HUES6 (cell line): ENCODE results near the gene UBXN1.
"Not testable (repeated sequence)": the region's sequence is repeated elsewhere in the genome, so short reads cannot be mapped to it uniquely, and the experiment has no call there.

Experiments
- H3K27ac ChIP-seq: 2 replicates; pipeline ENCODE4 v1.7.0; 2013; ENCODE audit warnings: low read depth, mild to moderate bottlenecking, low read length, inconsistent platforms
- H3K27me3 ChIP-seq: 2 replicates; pipeline ENCODE4 v1.6.1; 2013; ENCODE audit warnings: low read length; ENCODE audit not compliant: control insufficient read depth, insufficient read depth
- H3K36me3 ChIP-seq: 2 replicates; pipeline ENCODE4 v1.6.1; 2013; ENCODE audit warnings: low read length; ENCODE audit not compliant: control insufficient read depth, insufficient read depth
- H3K4me1 ChIP-seq: 2 replicates; pipeline ENCODE4 v1.6.1; 2013; ENCODE audit warnings: low read length; ENCODE audit not compliant: control insufficient read depth, insufficient read depth
- H3K4me3 ChIP-seq: 2 replicates; pipeline ENCODE4 v1.5.1; 2013; ENCODE audit warnings: low read depth, low read length
- H3K9ac ChIP-seq: one replicate; pipeline ENCODE4 v1.6.1; 2013; ENCODE audit warnings: mild to moderate bottlenecking, low read length
- H3K9me3 ChIP-seq: 2 replicates; pipeline ENCODE4 v1.6.1; 2013; ENCODE audit warnings: low read depth, low read length; ENCODE audit not compliant: control insufficient read depth, insufficient read depth

UBXN1 gene

DNA sequence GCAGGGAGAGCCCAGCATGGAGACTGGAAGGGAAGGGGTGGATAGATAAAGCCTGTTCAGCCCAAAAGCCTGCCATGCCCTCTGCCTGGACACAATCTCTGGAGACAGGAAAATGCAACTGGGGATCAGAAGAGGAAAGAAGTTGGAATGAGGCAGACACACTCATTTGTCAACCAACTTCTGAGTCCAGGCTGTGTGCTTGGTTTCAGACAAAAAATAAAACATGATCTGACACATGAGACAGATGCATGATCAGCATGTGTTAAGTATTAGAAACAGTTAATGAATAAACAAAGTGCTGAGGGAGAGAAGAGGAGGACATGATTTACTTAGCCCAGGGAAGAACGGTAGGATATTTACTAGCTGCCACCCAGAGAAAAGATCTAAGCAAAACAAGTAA is 9.6 kb upstream of the UBXN1 start:
- no peak overlapping the region for H3K27ac ChIP-seq
- no peak overlapping the region for H3K4me3 ChIP-seq
- no peaks in the 10 kb centered on the region for H3K9me3 ChIP-seq
- no peaks in the 10 kb centered on the region for H3K27me3 ChIP-seq
- H3K9ac ChIP-seq: no peak overlapping the region
- H3K36me3 ChIP-seq: peaks cover 38% of the 10 kb centered on the region
- peaks cover 8% of the 10 kb centered on the region; the same call in 1 of the 2 replicates for H3K4me1 ChIP-seq

- Histone ChIP-seq H3K36me3 (peaks cover 30% of the 10 kb centered on the region), H3K9me3 (no peaks in the 10 kb centered on the region), H3K4me3 (peak overlapping the region; percentile 14; the same call in 1 of the 2 replicates), H3K9ac (no peak overlapping the region), H3K27me3 (no peaks in the 10 kb centered on the region), H3K4me1 (peaks cover 8% of the 10 kb centered on the region; the same call in 1 of the 2 replicates), H3K27ac (no peak overlapping the region)
Observed at GRCh38 chr11:62687508-62688396, 8.9 kb upstream of the UBXN1 start.

DNA sequence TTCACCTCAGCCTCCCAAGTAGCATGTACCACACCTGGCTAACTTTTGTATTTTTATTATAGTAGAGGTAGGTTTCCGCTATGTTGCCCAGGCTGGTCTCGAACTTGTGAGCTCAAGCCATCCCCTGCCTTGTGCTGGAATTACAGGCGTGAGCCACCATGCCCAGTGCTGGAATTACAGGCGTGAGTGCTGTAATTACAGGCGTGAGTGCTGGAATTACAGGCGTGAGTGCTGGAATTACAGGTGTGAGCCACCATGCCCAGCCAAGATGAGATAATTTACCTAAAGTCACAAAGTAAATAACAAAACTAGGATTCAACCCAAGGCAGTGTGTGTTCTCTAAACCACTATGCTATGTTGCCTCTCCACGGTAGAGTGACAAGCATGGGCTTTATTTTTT is 3.6 kb upstream of the UBXN1 start:
- Histone ChIP-seq H3K36me3 (peaks cover 4% of the 10 kb centered on the region), H3K9me3 (no peaks in the 10 kb centered on the region), H3K9ac (no peak overlapping the region), H3K4me3 (no peak overlapping the region), H3K4me1 (0 out of 2 replicates have a peak, but pooled peaks cover 4% of the 10 kb centered on the region), H3K27me3 (no peaks in the 10 kb centered on the region), H3K27ac (no peak overlapping the region)

GRCh38 chr11:62680825-62681240 is 2.0 kb upstream of the UBXN1 start:
- Histone ChIP-seq H3K27me3 (no peaks in the 10 kb centered on the region), H3K4me1 (0 out of 2 replicates have a peak, but pooled peaks cover 4% of the 10 kb centered on the region), H3K4me3 (no peak overlapping the region), H3K9me3 (no peaks in the 10 kb centered on the region), H3K27ac (no peak overlapping the region), H3K36me3 (peaks cover 19% of the 10 kb centered on the region), H3K9ac (no peak overlapping the region)

GRCh38 chr11:62678433-62678769 is 472 bp downstream of the UBXN1 start:
- Histone ChIP-seq H3K4me3 (peak overlapping the region; percentile 94), H3K36me3 (peaks cover 28% of the 10 kb centered on the region), H3K27ac (peak overlapping the region; percentile 83; the same call in 1 of the 2 replicates), H3K4me1 (0 out of 2 replicates have a peak, but pooled peaks cover 4% of the 10 kb centered on the region), H3K27me3 (no peaks in the 10 kb centered on the region), H3K9me3 (no peaks in the 10 kb centered on the region), H3K9ac (peak overlapping the region; percentile 94)

DNA sequence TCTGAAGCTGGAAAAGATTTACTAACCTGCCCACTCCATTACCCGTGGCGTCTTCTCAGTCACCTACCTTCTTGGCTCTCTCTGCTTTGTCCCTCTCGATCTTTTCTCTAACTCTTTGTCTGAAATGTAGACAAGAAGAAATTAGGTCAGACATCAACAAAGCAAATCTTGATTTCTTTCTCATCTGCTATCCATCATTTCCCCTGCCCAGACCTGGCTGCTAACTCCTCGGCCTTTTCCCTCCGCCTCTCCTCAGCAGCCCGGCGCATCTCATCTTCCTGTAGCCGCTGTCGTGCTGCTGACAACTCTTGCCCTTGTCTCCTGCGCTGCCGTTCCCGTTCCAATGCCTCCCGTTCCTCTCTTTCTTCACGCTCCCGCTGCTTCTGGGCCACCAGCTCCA is 1.2 kb downstream of the UBXN1 start:
- Histone ChIP-seq H3K9me3 (no peaks in the 10 kb centered on the region), H3K9ac (no peak overlapping the region), H3K4me1 (peaks cover 7% of the 10 kb centered on the region; the same call in 1 of the 2 replicates), H3K27me3 (no peaks in the 10 kb centered on the region), H3K36me3 (peaks cover 32% of the 10 kb centered on the region), H3K27ac (no peak overlapping the region), H3K4me3 (peak overlapping the region; percentile 94)

DNA sequence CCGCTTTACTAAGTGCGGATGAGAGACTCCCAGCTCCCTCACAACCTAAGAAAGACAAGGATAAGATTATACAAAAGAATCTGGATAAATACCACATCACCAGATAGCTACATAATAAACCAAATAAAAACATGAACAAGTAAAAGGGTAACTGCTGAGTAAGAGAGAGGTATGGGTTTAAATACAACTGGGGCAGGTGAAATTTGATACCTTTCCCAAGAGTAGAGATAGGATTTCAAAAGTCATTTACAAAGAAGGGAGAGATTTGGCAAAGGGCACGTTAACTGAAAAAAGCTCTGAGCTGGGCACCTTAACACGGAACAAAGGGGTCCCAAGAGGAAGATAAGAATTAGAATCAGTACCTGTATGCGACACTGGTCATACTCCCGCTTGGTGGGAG is 1.7 kb downstream of the UBXN1 start:
- Histone ChIP-seq H3K36me3 (peaks cover 32% of the 10 kb centered on the region), H3K9me3 (no peaks in the 10 kb centered on the region), H3K9ac (no peak overlapping the region), H3K27ac (no peak overlapping the region), H3K27me3 (no peaks in the 10 kb centered on the region), H3K4me1 (peaks cover 7% of the 10 kb centered on the region; the same call in 1 of the 2 replicates), H3K4me3 (no peak overlapping the region)

- H3K9ac ChIP-seq: no peak overlapping the region
- peaks cover 7% of the 10 kb centered on the region; the same call in 1 of the 2 replicates for H3K4me1 ChIP-seq
- H3K27me3 ChIP-seq: no peaks in the 10 kb centered on the region
- H3K4me3 ChIP-seq: no peak overlapping the region
- peaks cover 32% of the 10 kb centered on the region for H3K36me3 ChIP-seq
- no peak overlapping the region for H3K27ac ChIP-seq
- H3K9me3 ChIP-seq: no peaks in the 10 kb centered on the region
Observed at GRCh38 chr11:62676698-62677097, 2.2 kb downstream of the UBXN1 start.

DNA sequence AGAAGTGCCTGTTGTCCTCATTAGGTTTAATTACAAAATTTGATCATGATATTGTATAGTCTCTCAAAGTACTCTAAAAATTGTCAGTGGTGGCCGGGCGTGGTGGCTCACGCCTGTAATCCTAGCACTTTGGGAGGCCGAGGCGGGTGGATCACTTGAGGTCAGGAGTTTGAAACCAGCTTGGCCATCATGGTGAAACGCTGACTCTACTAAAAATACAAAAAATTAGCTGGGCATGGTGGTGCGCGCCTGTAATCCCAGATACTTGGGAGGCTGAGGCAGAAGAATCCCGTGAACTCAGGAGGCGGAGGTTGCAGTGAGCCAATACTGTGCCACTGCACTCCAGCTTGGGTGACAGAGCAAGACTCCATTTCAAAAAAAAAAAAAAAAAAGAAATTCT is 3.5 kb downstream of the UBXN1 start:
- H3K27ac ChIP-seq, H3K4me1 ChIP-seq, H3K9ac ChIP-seq, H3K27me3 ChIP-seq, H3K4me3 ChIP-seq, H3K9me3 ChIP-seq: not testable (repeated sequence)
- peaks cover 32% of the 10 kb centered on the region for H3K36me3 ChIP-seq

GRCh38 chr11:62673196-62673525 is 5.7 kb downstream of the UBXN1 start:
- Histone ChIP-seq H3K4me3 (peak overlapping the region; percentile 93; the same call in 1 of the 2 replicates), H3K36me3 (peaks cover 32% of the 10 kb centered on the region), H3K27ac (no peak overlapping the region), H3K27me3 (no peaks in the 10 kb centered on the region), H3K4me1 (peaks cover 7% of the 10 kb centered on the region; the same call in 1 of the 2 replicates), H3K9ac (no peak overlapping the region), H3K9me3 (no peaks in the 10 kb centered on the region)

DNA sequence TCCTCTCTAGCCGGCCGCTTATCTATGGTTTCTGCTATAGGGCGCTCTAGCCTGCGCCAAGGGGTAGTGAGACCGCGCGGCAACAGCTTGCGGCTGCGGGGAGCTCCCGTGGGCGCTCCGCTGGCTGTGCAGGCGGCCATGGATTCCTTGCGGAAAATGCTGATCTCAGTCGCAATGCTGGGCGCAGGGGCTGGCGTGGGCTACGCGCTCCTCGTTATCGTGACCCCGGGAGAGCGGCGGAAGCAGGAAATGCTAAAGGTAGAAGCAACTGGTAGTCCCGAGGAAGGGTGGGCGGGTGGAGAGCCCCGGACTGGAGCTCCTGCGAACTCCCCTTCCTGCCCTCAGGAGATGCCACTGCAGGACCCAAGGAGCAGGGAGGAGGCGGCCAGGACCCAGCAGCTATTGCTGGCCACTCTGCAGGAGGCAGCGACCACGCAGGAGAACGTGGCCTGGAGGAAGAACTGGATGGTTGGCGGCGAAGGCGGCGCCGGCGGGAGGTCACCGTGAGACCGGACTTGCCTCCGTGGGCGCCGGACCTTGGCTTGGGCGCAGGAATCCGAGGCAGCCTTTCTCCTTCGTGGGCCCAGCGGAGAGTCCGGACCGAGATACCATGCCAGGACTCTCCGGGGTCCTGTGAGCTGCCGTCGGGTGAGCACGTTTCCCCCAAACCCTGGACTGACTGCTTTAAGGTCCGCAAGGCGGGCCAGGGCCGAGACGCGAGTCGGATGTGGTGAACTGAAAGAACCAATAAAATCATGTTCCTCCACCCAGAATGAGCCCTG is 7.1 kb downstream of the UBXN1 start, which contains the start of the genes LBHD1 and UQCC3:
LBHD1 (minus strand) TSS at position 660 of the 782 bp plus-strand sequence. CDS start 2,236 bp downstream, outside the sequence.
UQCC3 (plus strand) TSS at position 66 of the 782 bp plus-strand sequence; CDS start at position 139, 73 bp downstream.
- Histone ChIP-seq H3K9me3 (no peaks in the 10 kb centered on the region), H3K4me1 (peaks cover 9% of the 10 kb centered on the region), H3K4me3 (peak within 1 kb of the TSS; percentile 93), H3K27ac (peak within 1 kb of the TSS; percentile 64), H3K27me3 (no peaks in the 10 kb centered on the region), H3K9ac (peak within 1 kb of the TSS; percentile 93), H3K36me3 (peaks cover 30% of the 10 kb centered on the region)
